HG03520 (cell line): ENCODE results near the gene PNMA6E.
A peak's percentile ranks its signal among the peaks of the same experiment; 100 is the strongest.
"Not testable (repeated sequence)": the region's sequence is repeated elsewhere in the genome, so short reads cannot be mapped to it uniquely, and the experiment has no call there.

ENCODE experiments used
- ATAC-seq: cut with Tn5 transposase; IDR thresholded peaks from one replicate; pipeline ENCODE4 v1.9.1; 2021; ENCODE audit warnings: mild to moderate bottlenecking, moderate library complexity; ENCODE audit not compliant: unreplicated experiment

PNMA6E gene

DNA sequence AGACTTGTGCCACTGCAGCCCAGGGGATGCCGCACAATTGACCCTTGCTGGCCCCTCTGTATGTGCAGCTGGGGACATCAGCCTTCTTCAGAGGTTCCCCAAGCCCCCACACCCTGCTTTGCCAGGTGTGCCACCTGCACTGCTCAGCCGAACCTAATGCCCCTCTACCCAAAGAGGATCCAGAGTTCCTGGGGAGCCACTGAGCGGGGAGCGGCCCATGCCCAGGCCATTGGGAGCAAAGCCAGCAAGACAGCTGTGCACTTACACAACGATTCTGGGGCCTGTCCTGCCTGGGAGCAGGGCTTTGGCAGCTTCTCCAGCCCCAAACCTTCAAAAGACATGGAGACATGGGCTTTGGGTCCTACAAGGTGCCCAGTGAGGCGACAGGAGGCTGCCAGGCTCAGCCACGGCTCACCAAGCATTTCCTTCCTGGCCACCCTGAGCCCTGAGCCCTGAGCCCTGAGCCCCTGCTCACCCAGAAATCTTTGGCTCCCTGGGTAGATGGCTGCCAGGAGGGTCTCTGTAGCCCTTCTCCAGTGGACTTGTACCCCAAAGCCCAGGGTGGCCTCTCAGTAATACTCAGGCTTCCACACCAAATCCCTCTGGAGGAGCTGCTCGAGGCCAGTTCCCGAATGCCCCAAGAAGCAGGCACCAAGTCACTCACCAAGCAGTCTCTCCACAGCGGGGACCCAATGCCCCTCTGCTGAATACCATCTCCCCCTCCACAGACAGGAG is 13.0 kb downstream of the PNMA6E start:
- no peak for ATAC-seq

DNA sequence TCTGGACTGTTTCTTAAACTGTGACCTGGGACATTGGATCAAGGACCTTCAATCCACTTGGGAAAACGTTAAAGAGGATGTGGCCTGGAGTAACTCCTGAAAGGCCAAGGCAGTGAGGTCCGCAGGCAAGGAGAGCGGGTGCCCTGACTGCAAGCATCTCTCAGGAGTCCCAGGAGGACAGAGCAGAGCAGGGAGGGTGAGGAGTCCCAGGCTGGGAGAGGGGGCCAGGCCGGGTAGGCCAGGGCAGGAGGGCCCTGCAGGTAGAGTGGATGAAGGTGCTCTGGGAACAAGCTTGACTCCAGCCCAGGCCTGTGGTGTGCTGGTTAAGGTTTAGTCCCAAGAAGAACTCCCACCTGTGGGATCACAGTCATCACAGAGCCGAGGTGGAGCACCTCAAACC is 13.8 kb downstream of the PNMA6E start:
- no peak for ATAC-seq

GRCh38 chrX:153386097-153386496 is 15.1 kb downstream of the PNMA6E start:
- ATAC-seq, result no peak

DNA sequence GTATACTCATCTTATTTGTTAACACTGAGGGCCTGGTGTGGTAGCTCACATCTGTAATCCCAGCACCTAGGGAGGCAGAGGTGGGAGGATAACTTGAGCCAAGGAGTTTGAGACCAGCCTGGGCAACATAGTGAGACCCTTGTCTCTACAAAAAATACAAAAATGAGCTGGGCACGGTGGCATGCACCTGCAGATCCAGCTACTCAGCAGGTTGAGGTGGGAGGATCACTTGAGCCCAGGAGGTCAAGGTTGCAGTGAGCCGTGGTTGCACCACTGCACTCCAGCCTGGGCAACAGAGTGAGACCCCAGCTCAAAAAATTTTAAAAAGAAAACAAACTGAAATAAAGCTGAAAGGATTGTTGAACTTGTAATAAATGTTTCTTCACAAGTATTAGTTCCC is 16.2 kb downstream of the PNMA6E start:
- ATAC-seq, result not testable (repeated sequence)

- ATAC-seq, result no peak
These were observed 16.8 kb downstream of the PNMA6E start for GRCh38 chrX:153384390-153384789.

DNA sequence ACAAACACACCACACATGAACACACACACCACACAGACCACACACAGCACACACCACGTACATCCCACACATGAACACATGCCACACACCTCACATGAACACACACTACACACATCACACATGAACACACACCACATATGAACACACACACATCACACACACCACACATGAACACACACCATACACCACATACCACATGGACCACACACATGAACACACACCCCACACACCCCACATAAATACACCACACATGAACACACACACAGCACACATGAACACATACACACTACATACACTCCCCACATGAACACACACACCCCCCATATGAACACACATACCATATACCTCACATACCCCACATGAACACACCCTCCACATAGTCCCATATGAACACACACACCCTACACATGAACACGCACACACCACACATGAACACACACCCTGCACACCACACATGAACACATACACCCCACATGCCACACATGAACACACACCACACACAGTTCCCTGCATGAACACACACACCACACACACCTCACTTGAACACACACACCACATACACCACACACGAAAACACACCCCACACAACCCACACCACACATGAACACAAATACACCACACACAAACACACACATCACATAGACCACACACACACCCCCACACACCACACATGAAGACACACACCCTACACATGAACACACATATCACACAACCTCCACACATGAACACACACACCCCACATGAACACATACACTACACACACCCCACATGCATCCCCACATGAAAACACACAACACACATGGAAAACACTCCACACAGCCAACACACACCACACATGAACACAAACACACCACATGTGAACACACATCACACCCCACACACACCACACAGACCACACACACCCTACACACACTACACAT is 18.3 kb downstream of the PNMA6E start:
- no peak for ATAC-seq

DNA sequence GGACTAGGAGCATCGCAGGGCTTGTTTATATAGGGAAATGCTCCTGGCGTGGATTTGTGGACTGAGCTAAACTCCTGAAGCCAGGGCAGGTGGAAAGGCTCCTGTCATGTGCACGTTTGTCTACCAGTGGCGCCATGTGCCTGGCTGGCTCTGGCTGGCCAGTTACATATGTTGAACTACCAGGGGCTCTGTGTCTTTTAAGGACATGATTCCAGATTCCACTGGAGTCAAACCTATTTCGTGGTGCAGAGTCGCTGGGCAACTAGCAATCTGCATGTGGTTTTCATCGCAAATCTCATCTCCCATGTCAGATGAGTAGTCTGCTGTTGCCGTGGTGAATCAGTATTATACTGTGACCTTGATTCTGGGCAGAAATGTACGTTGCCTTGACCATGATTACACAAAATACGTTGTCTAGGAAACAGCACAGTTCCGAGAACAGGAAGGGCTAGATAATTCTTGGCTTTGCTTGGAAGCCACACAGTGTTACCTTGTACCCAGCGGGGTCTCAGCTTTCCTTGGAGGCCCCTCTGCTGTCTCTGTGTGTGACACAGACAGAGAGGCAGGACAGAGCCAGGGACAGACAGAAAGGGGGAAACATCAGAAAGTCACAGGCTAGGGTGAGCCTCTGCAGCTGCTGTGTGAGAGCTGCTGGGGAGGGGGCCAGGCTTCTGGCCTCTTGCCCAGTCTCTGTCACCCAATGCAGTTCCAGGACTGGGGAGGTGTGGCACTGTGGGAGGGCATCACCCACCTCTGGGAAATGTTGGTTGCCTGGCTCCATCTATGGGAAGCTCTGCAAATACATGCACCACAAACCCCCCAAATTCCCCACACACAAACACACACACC is 19.2 kb downstream of the PNMA6E start:
- ATAC-seq, result no peak

DNA sequence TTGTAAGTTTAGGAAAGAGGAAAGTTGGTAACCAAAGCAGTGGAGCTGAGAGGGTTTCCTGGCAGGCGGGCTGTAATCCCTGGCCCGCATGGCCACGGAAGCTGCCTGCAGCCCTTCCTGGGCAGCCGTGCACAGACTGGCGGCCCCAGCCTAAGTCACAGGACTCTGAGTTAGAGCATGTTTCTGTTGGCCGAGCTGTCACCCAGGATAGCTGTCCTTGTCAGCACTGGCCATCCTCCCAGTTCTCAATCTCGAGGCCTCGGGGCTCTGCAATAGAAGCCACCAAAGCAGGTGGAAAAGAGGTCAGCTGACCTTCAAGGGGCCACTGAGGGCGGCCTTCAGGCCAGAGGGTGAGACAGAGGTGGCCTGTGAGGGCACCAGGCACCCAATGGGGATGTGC is 20.5 kb downstream of the PNMA6E start:
- no peak for ATAC-seq

DNA sequence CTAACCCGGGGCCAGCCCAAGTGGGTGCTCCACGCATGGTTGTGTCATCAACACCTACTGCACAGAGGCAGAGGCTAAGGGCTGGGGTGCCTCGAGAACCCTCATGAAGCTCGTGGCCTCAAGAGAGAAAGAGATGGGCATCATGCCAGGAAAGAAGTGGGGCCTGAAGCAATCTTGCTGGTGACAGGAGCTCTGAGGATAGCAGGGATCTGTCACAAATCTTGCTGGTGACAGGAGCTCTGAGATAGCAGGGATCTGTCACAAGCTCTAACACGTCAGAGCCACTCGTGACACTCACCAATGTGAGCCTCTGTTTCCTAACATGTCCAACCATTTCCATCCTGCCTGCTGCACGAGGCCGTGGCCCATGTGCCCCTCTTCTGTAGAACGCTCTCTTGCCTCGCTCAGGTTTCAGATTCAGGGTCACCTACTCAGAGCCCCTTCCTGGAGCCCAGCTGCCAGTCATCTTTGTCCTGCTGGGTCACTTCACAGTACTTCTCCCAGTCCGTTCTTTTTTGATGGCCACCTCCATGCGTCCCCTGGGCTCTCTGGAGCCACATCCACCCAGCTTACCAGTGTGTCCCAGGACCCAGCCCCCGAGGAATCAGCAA is 21.1 kb downstream of the PNMA6E start:
- ATAC-seq, result no peak

DNA sequence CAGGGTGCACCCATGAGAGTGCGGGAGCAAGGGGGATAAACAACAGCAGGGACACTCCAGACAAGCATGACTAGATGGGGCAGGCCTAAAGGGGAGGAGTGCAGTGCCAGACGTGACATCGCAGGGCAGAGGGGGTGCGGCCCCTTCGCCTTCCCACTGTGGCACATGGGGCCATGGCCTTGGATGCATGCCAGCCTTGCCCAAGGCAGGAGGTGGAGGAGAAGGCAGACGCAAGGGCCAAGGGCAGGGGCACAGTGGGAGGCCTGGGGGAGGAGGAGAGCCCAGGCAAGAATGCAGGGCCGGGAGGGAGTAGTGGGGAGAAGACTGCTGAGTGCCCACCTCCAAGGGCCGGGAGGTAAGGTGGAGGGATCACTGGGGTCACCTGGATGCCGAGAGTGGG is 21.6 kb downstream of the PNMA6E start:
- ATAC-seq, result no peak

GRCh38 chrX:153378607-153379006 is 22.5 kb downstream of the PNMA6E start:
- ATAC-seq, result no peak

- ATAC-seq, result no peak
These were observed 23.4 kb downstream of the PNMA6E start for GRCh38 chrX:153377727-153378126.

DNA sequence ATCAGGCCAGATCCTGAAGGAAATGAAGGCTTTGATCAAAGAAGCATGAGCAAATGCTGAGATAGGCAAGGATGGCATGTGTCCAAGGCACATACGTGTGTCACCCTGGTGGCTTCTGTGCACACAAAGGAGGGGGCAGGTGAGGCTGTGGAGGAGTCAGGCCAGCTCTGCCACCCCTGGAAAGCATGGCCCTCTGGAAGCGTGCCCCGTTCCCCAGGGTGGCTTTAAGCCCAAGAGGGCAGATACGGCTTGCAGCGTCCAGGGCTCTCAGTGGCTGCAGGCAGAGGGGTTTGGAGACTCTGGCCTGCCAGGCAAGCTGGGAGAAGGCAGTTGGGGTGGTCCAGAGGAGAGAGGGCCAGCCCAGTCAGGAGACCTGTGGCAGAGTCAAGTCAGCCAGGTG is 25.6 kb downstream of the PNMA6E start:
- ATAC-seq, result no peak

DNA sequence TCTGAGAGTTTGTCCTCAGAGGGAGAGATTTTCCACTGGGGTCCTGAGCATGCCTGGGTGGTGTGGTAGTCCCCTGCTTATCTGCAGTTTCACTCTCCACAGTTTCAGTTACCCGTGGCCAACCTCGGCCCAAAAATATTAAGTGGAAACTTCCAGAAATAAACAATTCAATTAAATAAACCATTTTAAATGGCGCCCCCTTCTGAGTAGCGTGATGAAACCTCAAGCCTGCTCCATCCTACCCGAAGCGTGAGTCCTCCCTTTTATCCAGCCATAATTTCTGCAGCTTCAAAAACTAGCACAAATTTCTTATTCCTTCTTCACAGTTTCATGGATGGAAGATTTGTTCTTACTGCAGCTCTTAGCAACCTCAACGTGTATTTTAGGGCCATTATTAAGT is 26.7 kb downstream of the PNMA6E start:
- ATAC-seq, result no peak

- no peak for ATAC-seq
These were observed 28.2 kb downstream of the PNMA6E start for GRCh38 chrX:153372949-153373348.

GRCh38 chrX:153371256-153371655 is 29.9 kb downstream of the PNMA6E start:
- ATAC-seq, result no peak

DNA sequence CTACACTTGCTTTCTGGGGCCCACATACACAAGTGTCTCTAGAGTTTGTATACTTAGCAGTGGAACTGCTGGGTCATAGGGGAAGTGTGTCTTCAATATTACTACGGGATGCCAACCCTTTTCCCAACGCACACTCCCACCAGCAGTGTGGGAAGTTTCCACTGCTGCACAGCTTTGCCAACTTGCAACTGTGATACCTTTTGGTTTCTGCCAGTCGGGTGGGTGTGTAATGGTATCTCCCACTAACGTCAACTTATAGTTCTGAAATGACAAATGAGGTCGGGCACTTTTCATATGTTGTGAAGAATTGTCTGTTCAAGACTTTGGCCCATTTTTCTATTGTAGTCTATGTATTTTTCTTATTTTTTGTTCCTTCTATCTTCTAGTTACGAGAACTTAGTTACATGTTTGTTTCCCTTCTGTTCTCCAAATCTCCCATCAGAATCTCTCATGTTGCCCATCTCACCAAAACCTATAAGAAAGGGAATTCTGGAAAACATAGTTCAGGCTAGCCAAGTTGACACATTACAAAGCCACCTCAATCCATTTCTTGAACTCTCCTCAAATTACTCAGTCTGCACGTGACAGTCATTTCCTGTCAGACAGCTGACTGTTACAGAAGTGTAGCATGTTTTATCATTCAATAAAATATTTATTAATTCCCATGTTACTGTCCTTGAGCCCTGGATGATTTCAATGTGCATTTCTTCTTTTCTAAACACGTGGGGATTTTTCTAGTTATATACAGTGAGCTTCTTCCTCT is 30.7 kb downstream of the PNMA6E start:
- ATAC-seq, result no peak

DNA sequence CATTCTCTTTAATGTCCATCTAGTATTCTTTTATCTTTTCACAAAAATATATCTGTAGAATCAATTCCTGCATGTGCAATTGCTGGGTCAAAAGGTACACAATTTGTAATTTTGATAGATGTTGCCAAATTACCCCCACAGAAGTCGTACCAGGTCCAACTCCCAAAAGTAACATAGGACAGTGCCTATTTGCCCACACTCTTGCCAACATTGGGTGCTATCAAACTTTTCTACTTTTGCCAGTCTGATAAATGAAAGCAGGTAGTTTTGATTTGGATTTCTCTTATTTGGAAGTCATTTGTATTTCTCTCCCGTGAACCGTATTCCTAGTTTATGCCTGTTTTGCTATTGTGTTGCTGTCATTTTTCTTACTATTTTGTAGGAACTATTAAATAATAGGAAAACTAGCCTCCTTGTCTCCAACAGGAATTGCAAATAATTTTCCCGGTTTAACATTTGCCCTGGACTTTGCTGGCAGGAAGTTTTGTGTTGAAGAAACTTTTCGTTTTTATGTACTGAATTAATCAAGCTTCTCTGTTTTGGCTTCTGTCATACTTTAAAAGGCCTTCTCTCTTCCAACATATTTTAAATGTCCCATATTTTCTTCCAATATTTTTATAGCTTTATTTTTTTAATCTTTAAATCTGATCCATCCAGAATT is 34.1 kb downstream of the PNMA6E start:
- no peak for ATAC-seq

GRCh38 chrX:153366119-153366518 is 35.0 kb downstream of the PNMA6E start:
- ATAC-seq, result no peak

DNA sequence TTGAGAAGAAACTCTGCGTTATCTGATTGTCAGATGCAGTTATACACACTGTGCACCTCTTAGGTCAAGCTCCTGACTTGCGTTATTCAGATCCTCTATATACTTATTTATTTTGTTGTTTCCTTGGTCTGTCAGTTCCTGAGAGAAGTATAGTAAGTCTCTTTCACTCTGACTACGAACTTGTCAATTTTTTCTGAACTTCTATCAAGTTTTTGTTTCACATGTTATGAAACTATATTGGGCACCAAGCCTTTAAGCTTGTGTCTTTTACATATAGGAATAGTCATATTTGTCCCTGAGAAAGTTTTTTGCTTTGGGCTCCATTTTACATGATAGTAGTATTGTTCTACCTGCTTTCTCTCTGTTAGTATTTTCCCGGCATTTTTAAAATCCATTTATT is 35.5 kb downstream of the PNMA6E start:
- peak; percentile 71 for ATAC-seq
